Fibroblast of skin of abdomen (primary cell): ENCODE results near the gene LECT2.

Experiments
- DNase-seq: peaks from one replicate; pipeline ENCODE4 v3.0.0-alpha.2; 2013

LECT2 gene

GRCh38 chr5:135930949-135931295 is 23.9 kb downstream of the LECT2 start:
- no peak for DNase-seq

GRCh38 chr5:135930029-135930948 is 24.5 kb downstream of the LECT2 start:
- no peak for DNase-seq

- peak; percentile 29 for DNase-seq
Measured at GRCh38 chr5:135921388-135921787, 33.4 kb downstream of the LECT2 start.

- no peak for DNase-seq
Measured at GRCh38 chr5:135920199-135920598, 34.6 kb downstream of the LECT2 start.

- DNase-seq, result no peak
Measured at GRCh38 chr5:135916638-135917263, 38.0 kb downstream of the LECT2 start.

GRCh38 chr5:135915466-135916001 is 39.2 kb downstream of the LECT2 start:
- no peak for DNase-seq

- no peak for DNase-seq
Measured at GRCh38 chr5:135913713-135914626, 40.8 kb downstream of the LECT2 start.

GRCh38 chr5:135905144-135905543 is 49.6 kb downstream of the LECT2 start:
- no peak for DNase-seq

- no peak for DNase-seq
Measured at GRCh38 chr5:135901633-135902032, 53.1 kb downstream of the LECT2 start.

GRCh38 chr5:135900276-135900675 is 54.5 kb downstream of the LECT2 start:
- no peak for DNase-seq

- no peak for DNase-seq
Measured at GRCh38 chr5:135898651-135899050, 56.1 kb downstream of the LECT2 start.
